GM19043 (cell line): ENCODE results near the gene CDC42BPB.
"Not testable (repeated sequence)": the region's sequence is repeated elsewhere in the genome, so short reads cannot be mapped to it uniquely, and the experiment has no call there.

Experiments used
- ATAC-seq: cut with Tn5 transposase; IDR thresholded peaks from one replicate; pipeline ENCODE4 v1.9.1; 2021; ENCODE audit warnings: low read depth; ENCODE audit not compliant: unreplicated experiment

Gene CDC42BPB

DNA sequence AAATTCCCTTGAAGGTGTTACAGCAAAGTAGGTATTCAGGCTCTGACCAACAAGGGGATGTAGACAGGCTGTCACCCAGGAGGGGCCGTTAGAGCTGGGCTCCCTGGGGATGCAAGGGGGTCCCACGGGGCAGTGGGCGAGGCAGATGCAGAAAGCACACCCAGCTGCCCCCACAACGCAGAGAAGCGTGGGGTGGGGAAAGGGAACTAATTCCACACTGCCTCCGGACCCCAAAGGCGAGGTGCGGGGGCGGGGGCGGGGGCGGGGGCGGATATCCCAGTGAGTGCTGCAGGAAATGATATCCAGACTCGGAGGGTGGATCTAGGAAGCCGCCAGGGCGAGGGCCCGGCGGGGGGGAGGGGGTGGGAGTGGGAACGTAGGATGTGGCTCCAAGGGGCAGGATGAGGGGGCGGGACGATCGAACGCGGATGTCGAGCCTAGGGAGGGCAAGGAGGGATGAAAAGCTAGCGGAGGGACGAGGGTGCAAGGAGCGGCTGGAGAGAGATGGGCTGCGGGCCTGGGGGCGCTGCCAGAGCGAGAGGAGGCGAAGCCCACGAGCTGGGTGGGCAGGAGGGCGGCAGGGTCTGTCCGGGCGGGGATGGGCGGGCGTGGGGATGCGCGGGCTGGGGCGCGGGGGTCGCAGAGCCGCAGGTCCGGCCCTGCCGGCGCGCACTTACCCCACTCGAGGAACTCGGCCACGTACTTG, 874 bp downstream of the CDC42BPB start:
- ATAC-seq: no peak

- ATAC-seq: no peak
Measured at GRCh38 chr14:103055695-103056094, 1.7 kb downstream of the CDC42BPB start.

DNA sequence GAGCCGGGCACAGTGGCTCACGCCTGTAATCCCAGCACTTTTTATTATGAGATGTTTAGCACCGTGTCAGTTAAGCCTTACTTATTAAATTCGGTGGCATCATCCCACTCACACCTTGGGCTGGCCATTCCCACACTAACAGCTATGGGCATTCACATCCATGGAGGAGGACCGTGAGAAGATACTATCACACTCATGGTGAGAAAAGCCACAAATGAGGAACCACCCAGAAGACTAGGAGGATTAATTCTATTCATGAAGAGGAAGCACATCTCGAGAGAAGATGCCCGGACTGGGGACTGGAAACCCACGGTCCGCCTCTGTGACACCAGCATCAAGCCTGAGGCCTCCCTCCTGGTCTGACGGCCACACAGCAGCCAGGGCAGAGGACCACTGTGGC, 4.9 kb downstream of the CDC42BPB start:
- ATAC-seq: no peak

DNA sequence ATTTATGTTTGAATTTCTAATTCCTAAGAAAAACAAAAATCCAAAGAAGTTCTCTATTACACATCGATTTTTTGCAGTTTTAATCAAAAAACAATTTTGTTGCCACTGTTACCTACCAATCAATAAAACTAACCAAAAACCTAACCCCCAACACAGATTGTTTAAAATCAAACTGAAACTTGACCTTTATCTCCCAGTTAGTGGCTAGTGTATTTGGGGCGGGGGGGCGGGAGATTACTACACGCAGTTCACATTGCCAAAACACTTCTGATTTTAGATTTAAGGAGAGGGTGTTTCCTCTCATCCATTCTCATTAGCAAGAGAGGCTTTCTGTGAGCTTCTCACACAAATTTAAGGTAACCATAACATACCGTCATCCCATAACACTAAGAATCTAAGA, 6.4 kb downstream of the CDC42BPB start:
- no peak for ATAC-seq

GRCh38 chr14:103047453-103047852, 9.9 kb downstream of the CDC42BPB start:
- ATAC-seq: not testable (repeated sequence)

GRCh38 chr14:103045371-103045869, 11.9 kb downstream of the CDC42BPB start:
- no peak for ATAC-seq

GRCh38 chr14:103043257-103044015, 13.9 kb downstream of the CDC42BPB start:
- no peak for ATAC-seq

DNA sequence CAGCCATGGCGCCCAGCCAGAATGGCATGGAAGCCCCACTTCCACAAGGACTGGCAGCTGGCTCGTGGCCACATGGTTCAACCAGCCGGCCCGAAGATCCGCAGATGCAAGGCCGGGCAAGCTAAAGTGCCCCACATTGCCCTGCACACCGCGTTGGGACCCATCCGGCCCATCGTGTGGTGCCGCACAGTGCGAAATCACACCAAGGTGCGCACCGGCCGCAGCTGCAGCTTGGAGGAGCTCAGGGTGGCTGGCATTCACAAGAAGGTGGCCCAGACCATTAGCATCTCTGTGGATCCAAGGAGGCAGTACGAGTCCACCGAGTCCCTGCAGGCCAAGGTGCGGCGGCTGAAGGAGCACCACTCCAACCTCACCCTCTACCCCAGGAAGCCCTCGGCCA, 15.9 kb downstream of the CDC42BPB start:
- no peak for ATAC-seq

GRCh38 chr14:103033681-103034096, 23.7 kb downstream of the CDC42BPB start:
- no peak for ATAC-seq

GRCh38 chr14:103031956-103032355, 25.4 kb downstream of the CDC42BPB start:
- no peak for ATAC-seq

DNA sequence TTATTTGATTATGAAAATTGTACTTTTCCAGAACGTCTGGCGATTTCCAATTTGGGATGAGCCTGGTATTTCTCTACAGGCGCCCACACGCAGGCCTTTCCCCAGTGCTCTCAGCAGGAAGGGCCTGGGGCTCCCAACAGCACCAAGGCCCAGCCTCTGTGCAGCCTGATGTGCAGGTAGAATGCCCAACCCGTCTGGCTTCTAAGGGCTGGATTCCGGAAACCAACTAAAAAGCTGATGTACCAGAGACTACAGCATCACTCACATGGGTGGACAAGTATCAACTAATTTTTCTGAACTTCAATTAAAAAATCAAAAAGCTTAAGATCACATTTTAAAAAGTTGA, 25.8 kb downstream of the CDC42BPB start:
- no peak for ATAC-seq

DNA sequence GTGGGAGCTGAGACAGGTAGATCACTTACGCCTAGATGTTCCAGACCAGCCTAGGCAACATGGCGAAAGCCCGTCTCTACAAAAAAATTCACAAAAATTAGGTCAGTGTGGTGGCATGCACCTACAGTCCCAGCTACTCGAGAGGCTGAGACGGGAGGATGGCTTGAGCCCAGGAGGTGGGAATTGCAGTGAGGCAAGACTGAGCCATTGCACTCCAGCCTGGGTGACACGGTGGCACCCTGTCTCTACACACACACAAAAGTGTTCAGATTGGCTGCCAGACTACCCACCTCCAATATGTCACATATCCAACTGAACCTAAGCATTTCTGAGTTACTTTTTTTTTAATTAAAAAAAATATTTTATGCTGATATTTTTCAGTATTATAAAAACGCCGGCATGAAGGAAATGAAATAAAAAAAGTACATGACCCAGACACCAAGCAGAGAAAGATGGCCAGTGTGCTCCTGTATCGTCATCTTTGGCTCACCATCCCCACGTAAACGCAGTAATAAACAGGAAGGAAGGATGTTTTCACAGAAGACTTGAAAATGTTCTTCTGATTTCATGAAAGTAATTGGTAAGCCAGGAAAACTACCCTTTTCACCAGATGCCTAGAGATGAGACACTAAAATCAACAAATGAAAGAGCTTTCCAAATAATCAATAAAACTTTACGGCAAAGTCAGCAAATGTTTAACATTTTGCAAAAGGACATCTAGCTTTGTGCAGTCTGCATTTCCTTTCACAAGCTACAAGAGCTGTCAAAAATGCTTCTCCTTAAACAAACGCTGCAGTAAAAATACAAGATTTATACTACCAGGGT, 26.4 kb downstream of the CDC42BPB start:
- no peak for ATAC-seq

GRCh38 chr14:103029936-103030335, 27.4 kb downstream of the CDC42BPB start:
- ATAC-seq: no peak

DNA sequence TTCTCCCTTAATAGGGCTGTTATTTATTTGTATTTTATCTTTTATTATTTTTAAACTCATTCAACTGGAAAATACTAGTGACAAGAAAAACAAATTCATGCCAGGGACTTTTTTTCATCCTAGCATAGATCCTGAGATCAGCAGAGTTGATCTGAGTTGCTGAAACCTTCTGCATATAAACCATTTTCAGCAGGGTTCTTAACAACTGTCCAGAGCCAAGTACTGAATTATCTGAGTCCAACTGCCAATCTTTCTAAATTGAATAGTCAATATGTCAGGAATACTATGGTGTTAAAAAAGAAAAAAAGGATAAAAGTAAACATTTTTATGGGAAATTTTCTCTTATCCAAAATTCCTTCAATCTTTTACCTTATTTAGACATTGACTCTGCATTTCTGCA, 28.6 kb downstream of the CDC42BPB start:
- no peak for ATAC-seq

GRCh38 chr14:103028161-103028767, 29.1 kb downstream of the CDC42BPB start:
- no peak for ATAC-seq

DNA sequence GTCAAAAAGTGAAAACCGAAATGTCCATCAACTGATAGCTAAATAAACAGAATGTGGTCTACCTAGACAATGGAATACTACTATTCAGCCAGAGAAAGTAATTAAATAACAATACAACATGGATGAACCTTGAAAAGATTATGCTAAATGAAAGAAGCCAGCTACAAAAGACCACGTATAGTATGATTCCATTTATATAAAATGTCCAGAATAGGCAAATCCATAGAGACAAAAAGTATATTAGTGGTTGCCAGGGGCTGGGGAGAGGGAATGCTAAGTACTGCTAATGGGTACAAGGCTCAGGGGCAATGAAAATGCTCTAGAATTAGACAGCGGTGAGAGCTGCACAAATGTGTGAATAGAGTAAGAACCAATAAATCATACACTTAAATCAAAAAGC, 29.9 kb downstream of the CDC42BPB start:
- no peak for ATAC-seq

GRCh38 chr14:103026988-103027387, 30.4 kb downstream of the CDC42BPB start:
- no peak for ATAC-seq

GRCh38 chr14:103026196-103026595, 31.2 kb downstream of the CDC42BPB start:
- ATAC-seq: not testable (repeated sequence)

DNA sequence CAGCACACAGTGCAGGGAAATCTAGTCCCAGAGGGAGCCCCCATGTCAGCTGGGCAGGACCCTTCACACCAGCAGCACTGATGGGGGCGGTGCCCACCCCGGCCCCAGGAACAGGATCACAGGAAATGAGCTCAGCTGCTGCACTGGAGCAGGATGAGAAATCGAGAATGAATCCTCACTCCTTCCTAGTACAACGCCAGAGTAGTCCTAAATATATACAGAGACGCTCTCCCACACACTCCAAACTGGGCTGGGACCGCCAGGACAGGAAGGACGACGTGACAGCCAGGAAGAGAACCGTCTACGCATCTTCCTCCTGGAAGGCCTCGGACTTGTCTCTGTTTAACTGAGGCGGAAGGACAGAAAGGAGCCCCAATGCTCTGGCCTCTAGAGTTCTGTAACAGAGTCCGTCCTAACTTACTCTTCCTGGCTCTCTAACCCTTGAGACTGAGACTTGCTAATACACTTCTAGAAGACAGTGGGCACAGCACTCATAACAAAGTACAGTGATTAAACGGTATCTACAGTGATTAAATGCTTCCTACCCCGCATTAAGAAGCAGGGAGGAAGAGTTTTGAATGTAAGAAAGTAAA, 33.4 kb downstream of the CDC42BPB start:
- no peak for ATAC-seq

DNA sequence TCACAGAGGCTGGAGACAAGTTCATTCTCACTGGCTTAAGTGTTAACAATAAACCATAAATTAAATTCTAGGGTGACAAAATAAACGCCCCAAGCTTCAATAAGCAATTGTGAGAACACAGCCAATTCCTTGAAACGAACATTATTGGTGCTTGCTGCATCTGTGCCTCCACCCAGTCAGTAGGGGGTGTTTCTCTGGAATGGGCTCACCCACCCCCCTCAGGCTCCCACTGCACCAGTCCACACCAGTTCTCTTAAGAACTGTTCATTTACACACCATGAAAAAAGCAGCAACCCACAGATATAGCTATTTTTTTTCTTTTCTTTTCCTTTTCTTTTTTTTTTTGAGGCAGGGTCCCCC, 34.7 kb downstream of the CDC42BPB start:
- ATAC-seq: no peak
